LNCaP clone FGC (cell line): ENCODE results near the gene SMYD1.

ENCODE experiments used
- DNase-seq: peaks from one replicate; pipeline ENCODE4 v3.0.0-alpha.2; 2011; ENCODE audit warnings: low read depth
- H3K4me3 ChIP-seq: 2 replicates; pipeline ENCODE4 v1.5.1; 2011; ENCODE audit warnings: mild to moderate bottlenecking, low read depth, low read length, control low read depth
- CTCF ChIP-seq: IDR thresholded peaks from 2 replicates; pipeline ENCODE4 v1.5.1; 2012; ENCODE audit warnings: mild to moderate bottlenecking; ENCODE audit not compliant: control insufficient read depth, insufficient read depth; ENCODE audit errors: extremely low read depth

SMYD1 gene

GRCh38 chr2:88066543-88066942 lies 1.1 kb upstream of the SMYD1 start:
- TF ChIP-seq CTCF = no peak
- H3K4me3 ChIP-seq = no peak overlapping the region
- DNase-seq = no peak

GRCh38 chr2:88067189-88067588 lies 436 bp upstream of the SMYD1 start:
- no peak for DNase-seq
- H3K4me3 ChIP-seq = no peak overlapping the region
- TF ChIP-seq CTCF = no peak

GRCh38 chr2:88068044-88068443 lies 419 bp downstream of the SMYD1 start:
- no peak overlapping the region for H3K4me3 ChIP-seq
- DNase-seq = no peak
- TF ChIP-seq CTCF = no peak

- DNase-seq = no peak
- no peak for TF ChIP-seq CTCF
- H3K4me3 ChIP-seq = no peak overlapping the region
These were observed 1.5 kb downstream of the SMYD1 start for GRCh38 chr2:88069117-88069516.

GRCh38 chr2:88070055-88070454 lies 2.4 kb downstream of the SMYD1 start:
- H3K4me3 ChIP-seq = no peak overlapping the region
- no peak for DNase-seq
- TF ChIP-seq CTCF = no peak

- no peak for TF ChIP-seq CTCF
- no peak for DNase-seq
- no peak overlapping the region for H3K4me3 ChIP-seq
These were observed 3.7 kb downstream of the SMYD1 start for GRCh38 chr2:88071365-88071764.

GRCh38 chr2:88074150-88074549 lies 6.5 kb downstream of the SMYD1 start:
- H3K4me3 ChIP-seq = no peak overlapping the region
- no peak for TF ChIP-seq CTCF
- no peak for DNase-seq
